Activated CD8-positive, alpha-beta memory T cell treated with anti-CD3 and anti-CD28 coated beads, Interleukin-2, amount 50 U/mL, for 4 hours (primary cell): ENCODE measurements around the gene ETS1.

ENCODE experiments used
- DNase-seq: peaks from one replicate; pipeline ENCODE4 v3.0.0-alpha.2; 2020

The ETS1 gene

GRCh38 chr11:128618603-128619002 is 31.2 kb upstream of the ETS1 start:
- DNase-seq = no peak

- DNase-seq = no peak
Measured at GRCh38 chr11:128616161-128616560, 28.8 kb upstream of the ETS1 start.

- no peak for DNase-seq
Measured at GRCh38 chr11:128615612-128616011, 28.3 kb upstream of the ETS1 start.

DNA sequence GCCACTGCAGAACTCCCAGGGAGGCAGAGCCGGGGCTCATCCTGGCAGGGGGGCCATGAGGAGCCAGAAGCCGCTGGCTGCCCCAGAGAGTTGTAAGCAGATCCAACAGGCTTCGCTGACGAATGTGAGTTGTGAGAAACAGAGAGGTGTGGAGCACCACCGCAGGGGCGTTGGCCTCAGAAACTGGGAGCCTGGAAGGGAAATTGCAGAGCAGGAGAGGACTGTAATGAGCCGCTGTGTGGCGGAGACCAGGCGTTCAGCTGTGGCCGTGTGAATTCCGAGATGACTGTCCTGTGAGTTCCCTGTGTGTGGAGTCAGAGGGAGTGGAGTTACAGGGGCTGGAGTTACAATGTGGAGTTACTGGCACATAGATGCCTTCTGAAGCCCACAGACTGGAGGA is 27.7 kb upstream of the ETS1 start:
- DNase-seq = no peak

GRCh38 chr11:128614026-128614425 is 26.7 kb upstream of the ETS1 start:
- DNase-seq = no peak

DNA sequence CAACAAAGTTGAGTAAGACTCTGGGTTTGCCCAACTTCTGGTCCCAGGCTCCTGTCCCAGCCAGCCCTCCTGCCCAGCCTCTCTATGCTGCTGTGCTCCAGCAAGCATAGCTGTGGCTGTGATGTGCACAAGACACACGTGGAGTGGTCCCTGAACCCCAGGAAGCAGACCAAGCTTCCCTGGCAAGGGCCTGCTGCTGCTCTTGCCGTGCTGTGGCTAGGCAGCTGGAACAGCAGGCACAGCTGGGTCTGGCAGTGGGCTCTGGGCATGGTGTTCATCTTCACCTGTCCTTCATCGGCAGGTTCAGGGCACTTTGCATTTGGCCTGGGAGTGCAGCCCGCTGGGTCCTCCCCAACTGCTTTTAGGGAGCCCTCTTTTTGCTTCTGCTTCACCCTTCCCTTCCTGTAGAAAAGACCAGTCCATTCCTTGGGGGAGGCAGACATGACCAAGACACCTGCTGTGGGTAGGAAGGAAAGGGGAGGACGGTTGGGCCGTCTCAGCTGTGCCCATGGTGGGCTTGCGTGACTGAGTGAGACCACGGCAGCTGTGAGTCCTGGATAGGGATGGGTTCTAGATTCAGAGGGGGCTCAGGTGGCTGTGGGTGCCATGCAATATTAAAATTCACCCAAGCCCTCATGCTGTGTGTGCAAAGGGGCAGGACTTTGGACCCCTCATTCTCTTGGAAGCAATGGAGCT is 26.1 kb upstream of the ETS1 start:
- DNase-seq = no peak

GRCh38 chr11:128610721-128611617 is 23.6 kb upstream of the ETS1 start:
- DNase-seq = peak; percentile 63

DNA sequence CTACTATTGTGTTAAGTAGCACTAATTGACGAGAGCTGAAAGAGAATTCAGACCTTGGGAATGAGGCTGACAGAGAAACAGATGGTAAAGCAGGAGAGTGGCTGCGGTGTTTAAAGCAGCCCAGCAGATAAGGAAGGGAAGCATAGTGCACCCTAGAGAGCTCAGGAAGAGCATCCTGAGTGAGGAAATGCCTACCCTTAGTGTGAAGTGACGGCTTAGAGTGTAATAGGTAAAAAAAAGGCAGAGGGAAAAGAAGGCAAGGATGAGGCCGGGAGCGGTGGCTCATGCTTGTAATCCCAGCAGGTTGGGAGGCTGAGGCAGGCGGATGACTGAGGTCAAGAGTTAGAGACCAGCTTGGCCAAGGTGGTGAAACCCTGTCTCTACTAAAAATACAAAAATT is 22.4 kb upstream of the ETS1 start:
- DNase-seq = no peak

- DNase-seq = no peak
Measured at GRCh38 chr11:128608746-128609407, 21.5 kb upstream of the ETS1 start.

DNA sequence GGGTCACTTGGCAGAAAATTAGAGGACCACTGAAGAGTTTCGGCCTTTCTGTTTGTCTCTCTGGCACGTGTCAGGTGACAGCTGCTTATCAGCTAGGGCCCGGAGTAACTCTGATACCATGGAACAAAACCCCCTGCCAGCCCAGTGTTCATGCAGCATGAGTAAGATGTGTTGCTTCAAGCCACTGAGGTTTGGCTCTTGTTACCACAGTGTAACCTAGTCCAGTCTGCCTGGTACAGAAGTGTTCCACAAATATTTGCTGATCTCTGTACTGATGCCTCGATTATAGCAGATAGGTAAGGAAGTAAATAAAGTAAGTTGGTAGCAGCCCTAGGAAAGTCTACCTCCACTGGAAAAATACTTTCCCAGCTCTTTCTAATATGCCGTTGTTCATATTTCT is 20.5 kb upstream of the ETS1 start:
- DNase-seq = no peak

GRCh38 chr11:128604723-128605122 is 17.4 kb upstream of the ETS1 start:
- DNase-seq = no peak

- no peak for DNase-seq
Measured at GRCh38 chr11:128603752-128604414, 16.5 kb upstream of the ETS1 start.

GRCh38 chr11:128603003-128603696 is 15.8 kb upstream of the ETS1 start:
- DNase-seq = no peak

GRCh38 chr11:128599729-128600128 is 12.4 kb upstream of the ETS1 start:
- DNase-seq = no peak

DNA sequence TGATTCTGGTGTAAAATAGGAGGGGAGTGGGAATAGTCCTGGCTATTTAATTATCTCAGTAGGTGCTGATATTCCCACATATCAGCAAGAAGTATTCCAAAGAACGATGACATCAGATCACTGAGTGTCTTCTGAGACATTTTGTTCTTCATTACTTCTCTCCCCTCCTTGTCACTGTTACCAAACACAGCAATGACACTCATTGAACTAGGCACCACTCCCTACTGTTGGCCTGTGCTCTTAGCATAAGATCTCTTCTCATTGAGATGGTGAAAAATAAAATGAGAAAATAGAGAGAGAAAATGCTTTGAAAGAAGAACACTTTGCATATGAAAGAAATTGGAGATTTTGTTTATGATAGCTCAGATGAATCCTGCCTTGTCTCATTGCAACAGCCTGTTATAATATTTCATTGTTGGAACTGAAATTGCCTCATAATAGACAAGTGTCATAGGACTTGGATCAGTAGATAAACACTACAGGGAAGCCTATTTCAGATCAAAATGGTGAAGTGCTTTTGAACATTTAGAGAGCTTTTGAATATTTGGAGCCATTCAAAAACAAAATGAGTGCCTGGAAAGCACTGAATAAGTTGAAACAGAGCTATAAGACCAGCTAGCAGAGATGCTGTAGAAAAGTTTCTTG is 11.3 kb upstream of the ETS1 start:
- DNase-seq = no peak

DNA sequence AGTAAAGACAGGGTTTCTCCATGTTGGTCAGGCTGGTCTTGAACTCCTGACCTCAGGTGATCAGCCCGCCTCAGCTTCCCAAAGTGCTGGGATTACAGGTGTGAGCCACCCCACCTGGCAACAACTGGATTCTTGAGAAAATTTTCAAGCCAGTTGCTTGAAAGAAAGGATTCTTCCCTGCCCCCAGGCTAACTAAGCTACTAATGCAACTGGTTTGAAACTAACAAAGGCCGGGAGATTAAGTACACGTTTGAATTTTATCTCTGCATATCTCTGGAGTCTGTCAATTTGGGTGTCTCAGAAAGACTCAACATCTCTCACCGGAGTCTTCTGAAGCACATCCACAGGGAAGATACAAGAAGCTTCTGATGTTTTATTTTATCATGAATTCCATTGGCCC is 10.7 kb upstream of the ETS1 start:
- DNase-seq = no peak

DNA sequence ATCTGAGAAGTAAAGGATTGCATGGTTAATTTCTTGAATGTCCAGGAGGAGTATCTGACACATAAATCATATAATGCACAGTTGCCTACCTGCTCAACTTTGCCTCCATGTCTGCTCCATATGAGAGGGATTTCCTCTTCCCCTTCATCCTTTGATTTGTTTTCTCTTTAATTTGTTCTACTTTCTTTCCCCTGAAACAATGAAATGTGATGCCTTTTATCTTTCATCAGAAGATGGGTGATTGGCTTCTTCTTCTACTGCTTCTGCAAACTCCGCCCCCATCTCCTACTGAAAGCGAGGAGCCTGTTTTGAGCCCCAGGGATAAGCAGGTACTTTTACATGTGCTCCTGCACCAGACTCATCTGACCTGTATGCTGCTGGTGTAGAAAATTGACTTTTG is 9.9 kb upstream of the ETS1 start:
- no peak for DNase-seq

DNA sequence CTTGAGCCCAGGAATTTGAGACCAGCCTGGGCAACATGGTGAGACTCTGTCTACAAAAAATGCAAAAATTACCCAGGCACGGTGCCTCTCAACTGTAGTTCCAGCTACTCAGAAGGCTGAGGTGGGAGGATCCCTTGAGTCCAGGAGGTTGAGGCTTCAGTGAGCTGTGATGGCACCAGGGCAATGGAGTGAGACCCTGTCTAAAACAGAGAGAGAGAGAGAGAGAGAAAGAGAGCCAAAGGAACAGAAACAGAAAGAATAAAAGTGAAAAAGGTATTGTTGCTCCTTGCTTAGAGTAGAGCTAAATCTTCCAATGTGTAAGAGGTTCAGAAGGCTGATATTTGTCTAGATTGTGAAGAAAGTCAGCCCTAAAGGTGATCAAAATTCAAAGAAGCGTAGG is 8.9 kb upstream of the ETS1 start:
- DNase-seq = no peak

DNA sequence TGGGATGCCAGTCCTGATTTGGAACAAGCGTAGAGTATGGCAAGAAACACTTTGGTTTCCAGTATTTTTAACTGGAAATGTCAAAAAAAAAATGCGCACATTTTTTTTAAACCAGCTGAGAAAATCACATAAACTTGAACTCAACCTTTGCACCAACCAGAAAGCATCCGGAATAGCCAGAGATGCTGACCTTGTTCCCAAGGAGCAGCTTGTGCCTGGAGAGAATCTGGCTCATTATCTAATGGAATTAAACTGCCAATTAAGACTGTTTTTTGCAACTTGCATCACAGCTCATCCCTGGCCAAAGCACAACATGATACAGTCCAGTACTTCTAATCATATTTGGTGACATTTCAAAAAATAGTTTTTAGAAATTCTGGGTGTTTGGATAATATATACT is 8.4 kb upstream of the ETS1 start:
- no peak for DNase-seq

- no peak for DNase-seq
Measured at GRCh38 chr11:128595221-128595620, 7.9 kb upstream of the ETS1 start.

GRCh38 chr11:128594226-128594625 is 6.9 kb upstream of the ETS1 start:
- no peak for DNase-seq

DNA sequence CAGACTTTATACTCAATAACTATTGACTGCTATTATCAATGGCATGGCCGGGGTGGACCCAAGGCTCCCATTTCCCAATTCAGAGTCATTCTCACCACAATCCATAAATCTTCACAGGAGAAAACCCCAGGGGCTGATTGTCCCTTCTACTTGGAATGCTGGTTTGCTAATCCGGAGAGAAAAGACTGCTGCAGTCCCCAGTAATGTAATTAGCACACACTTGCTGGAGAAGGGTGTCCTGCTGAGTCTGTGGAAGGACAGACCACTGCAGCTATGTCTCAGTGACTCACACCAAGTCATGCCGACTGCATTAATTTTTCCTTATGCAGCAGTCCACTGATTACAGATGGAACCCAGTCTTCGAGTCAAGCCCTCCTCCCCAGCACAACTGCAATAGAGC is 5.9 kb upstream of the ETS1 start:
- no peak for DNase-seq
